Activated T-cell treated with anti-CD3 and anti-CD28 coated beads, Interleukin-2, amount 50 U/mL, for 48 hours (primary cell): ENCODE measurements around the gene RMND1.
"Not testable (repeated sequence)": the region's sequence is repeated elsewhere in the genome, so short reads cannot be mapped to it uniquely, and the experiment has no call there.

ENCODE experiments used
- DNase-seq, 2 experiments: peaks; one replicate each; pipeline ENCODE4 v3.0.0-alpha.2; 2020

The RMND1 gene

DNA sequence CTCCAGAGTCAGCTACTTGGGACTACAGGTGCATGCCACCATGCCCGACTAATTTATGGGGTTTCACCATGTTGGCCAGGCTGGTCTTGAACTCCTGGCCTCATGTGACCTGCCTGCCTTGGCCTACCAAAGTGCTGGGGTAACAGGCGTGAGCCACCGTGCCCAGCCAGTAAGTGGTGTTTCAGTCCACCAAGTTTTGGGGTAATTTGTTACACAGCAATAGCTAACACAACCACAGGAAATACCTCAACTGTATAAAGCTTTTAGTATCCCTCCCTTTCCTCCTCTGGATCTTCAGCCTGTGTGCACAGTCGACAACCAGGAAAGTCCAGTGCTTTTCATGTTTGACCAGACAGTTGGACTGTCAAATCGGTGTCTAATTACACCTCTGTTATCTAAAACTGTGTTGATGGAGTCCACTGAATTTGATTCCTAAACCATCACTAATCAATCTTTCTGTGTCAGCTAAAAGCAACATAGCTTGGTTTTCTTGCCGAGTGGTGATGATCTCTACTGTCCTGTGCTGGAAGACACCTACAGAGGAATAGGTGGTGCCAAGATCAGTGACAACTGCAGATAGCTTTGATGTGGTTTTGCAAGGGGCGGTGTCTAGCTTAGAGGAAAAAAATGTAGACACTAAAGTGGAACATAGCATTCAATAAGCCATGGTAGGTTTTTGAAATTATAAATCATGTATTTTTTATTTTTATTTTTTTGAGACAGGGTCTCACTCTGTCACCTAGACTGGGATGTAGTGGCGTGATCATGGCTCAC lies 38.4 kb downstream of the RMND1 start:
- no peak for DNase-seq

DNA sequence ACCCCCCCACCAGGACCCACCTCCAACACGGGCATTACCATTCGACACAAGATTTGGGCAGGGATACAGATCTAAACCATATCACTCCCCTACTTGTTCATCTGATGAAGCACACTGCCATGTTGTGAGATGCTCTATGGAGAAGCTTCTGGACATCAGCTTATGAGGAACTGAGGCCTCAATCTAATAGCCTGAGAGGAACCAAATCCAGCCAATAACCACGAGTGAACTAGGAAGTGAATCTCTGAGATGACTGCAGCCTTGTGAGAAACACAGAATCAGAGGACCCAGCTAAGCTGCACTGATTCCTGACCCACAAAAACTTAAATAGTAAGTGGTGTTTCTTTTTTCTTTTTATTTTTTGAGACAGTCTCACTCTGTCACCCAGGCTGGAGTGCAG lies 39.0 kb downstream of the RMND1 start:
- no peak for DNase-seq

- DNase-seq = no peak
Measured at GRCh38 chr6:151409679-151410078, 42.2 kb downstream of the RMND1 start.

DNA sequence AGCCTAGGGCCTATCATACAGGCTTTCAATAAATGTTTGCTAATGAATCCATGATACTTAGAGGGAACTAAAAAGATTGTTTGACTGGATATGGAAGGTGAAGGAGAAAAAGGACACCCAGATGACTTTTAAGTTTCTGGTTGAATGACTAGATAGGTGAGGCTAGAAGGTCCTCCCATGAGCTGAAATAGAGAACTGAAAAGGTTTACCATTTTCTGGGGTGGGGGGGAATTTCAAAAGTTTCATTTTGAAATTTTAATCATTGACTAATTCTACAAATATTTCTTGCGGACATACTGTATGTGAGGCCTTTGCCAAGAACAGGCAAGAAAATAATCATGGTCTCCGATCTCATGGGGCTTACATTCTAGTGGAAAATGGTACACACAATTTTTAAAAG lies 42.7 kb downstream of the RMND1 start:
- DNase-seq = no peak

DNA sequence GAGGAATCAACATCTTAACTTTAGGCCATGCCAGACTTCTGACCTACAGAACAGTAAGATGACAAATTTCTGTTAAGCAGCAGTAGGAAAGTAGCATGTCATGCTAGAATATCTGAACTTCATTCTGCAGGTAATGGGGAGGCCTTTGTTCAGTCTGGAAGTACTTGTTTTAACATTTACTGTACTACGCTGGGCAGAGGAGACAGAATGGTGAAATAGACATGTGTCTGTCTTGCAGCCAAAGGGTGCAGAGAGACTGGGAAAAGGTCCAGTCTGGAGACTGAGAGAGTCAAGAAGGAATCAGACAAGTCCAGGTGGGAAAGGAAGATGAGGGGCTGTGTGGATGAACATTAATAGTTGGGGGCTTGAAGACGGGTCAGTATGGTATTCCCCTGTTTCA lies 43.1 kb downstream of the RMND1 start:
- no peak for DNase-seq

DNA sequence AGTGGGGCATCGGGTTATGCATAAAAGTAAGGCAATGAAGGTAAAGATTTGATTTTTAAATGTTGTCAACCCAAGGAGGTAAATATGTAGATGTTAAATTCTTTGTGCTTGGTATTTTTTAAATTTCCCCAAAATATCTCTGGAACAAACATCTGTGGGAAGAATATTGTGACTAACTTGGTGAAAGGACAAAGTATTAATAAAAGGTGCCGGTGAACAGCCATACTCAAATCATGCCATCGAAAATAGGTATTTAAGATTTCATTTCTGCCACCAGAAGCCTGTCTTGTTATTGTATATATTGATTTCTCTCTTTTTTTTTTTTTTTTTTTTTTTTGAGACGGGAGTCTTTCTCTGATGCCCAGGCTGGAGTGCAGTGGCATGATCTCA lies 48.0 kb downstream of the RMND1 start:
- no peak for DNase-seq

GRCh38 chr6:151402228-151402627 lies 49.7 kb downstream of the RMND1 start:
- no peak for DNase-seq

- DNase-seq = no peak
Measured at GRCh38 chr6:151400473-151400872, 51.5 kb downstream of the RMND1 start.

GRCh38 chr6:151399679-151400078 lies 52.2 kb downstream of the RMND1 start:
- DNase-seq = no peak

DNA sequence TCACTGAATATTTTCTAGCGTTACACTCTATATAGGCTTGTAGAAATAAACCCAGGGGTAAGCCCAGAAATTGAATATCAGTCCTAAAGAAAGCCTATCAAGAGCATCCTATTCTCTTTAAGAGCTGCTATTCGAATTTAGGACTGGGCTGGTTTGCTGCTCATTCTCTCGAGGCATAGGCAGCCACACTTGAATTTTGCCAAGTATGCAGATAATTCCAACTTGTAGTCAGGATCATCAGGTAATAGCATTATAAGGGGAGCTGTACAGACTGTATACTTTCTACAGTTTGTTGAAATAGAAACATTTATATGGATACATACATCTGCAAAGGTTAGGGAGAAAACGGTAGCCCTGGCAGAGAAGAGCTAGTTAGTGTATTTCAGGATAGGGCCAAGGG lies 58.5 kb downstream of the RMND1 start:
- no peak for DNase-seq

- no peak for DNase-seq
Measured at GRCh38 chr6:151392427-151392826, 59.5 kb downstream of the RMND1 start.

DNA sequence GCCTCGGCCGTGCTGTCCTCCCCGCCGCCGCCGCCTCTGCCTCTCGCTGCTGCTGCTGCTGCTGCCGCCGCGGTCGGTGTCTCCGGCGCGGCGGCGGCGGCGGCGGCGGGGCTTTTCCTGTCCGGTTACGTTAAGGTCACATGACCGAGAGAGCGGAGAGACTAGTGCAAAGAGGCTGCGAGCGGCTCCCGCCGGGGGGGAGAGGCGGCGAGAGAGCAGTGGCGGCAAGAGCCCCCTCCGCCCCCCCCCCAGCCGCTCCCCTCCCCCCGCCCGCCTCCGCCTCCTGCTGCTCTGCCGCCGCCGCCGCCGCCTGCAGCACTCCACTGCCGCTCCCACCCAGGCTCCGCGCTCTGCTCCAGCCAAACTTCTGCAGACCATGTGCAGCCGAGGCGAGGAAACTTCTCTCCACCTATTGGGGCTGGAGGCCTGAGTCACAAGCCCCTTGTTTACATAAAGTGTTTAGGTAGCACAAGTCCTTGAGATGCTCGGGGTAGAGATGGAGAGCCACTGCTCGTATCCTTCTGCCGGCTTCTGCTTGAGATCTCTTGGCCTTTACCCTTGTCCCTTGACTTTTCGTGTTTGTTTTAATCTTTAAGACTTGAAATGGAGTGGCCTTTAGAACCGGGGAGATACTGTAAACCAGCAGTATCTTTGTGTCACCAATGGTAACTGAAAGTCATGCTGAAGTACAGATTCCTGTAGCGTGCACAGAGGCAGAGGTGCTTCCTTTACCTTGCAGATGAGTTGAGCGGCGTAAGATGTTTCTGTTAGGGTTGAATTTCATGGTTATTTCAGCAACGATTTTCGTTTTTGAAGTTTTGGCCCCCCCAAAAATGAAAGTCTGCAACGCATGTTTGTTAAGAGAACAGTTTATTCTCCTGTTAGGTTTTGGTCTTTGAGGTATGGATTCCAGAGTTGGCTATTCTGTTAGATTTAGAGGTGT lies 60.2 kb downstream of the RMND1 start, which contains the start of gene ZBTB2:
Gene ZBTB2 (minus strand): TSS at position 89 of the 943 bp plus-strand sequence. CDS start 17,922 bp downstream, outside the sequence.
- DNase-seq = peak; percentile 69 to 74

GRCh38 chr6:151390851-151391470 lies 61.0 kb downstream of the RMND1 start:
- DNase-seq = peak; percentile 82 to 86

DNA sequence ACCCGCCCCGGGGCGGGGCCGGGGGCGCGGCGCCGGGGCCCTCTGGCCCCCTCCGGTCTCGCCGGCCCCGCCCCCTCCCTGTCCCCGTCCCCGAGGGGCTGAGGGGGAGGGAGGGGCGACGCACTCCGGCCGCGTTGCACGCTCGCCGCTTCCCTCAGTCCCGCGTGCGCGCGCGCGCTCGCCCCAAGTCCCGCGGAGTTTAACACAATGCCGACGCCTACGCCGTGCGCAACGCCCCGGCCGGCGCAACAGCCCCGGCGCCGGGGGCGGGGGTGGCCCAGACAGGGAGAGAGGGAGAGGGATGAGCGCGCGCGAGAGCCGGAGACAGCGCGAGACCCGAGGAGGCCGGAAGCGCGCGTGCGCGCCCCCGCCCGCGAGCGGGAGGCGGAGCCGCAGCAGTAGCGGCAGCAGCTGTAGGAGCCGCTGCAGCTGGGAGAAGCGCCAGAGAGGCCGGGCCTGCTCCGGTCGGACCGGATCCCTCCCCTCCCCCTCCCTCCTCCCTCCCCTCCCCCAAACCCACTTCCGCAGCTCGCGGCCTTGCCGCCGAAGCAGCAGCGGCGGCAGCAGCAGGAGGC lies 61.6 kb downstream of the RMND1 start:
- DNase-seq = peak; percentile 98 to 99

- DNase-seq = no peak
Measured at GRCh38 chr6:151389618-151390275, 62.2 kb downstream of the RMND1 start.

DNA sequence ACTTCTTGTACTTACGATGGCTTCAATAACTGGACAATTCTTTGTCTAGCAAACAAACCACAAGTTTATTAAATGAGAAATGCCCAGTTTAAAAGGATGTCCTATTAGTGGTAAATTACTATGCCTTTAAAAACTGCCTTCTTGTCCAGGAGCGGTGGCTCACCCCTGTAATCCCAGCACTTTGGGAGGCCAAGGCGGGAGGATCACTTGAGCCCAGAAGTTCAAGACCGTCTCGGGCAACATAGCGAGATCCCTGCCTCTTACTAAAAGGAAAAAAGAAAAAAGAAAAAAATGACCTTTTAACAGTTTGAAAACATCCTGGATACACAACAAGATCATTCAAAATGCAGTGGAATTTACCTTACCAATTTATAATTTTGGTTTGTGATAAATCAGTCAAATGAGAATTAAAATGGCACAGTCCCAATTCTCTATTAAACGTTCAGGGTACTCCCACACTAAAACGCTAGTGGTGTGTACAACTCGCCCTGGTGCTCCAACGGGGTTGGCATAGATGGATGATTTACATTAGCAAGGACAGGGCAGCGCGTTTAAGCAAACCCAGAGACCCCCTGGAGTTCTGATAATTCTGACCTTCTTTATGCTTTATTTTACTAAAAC lies 62.8 kb downstream of the RMND1 start:
- DNase-seq = no peak

- DNase-seq = no peak
Measured at GRCh38 chr6:151388236-151388635, 63.7 kb downstream of the RMND1 start.

DNA sequence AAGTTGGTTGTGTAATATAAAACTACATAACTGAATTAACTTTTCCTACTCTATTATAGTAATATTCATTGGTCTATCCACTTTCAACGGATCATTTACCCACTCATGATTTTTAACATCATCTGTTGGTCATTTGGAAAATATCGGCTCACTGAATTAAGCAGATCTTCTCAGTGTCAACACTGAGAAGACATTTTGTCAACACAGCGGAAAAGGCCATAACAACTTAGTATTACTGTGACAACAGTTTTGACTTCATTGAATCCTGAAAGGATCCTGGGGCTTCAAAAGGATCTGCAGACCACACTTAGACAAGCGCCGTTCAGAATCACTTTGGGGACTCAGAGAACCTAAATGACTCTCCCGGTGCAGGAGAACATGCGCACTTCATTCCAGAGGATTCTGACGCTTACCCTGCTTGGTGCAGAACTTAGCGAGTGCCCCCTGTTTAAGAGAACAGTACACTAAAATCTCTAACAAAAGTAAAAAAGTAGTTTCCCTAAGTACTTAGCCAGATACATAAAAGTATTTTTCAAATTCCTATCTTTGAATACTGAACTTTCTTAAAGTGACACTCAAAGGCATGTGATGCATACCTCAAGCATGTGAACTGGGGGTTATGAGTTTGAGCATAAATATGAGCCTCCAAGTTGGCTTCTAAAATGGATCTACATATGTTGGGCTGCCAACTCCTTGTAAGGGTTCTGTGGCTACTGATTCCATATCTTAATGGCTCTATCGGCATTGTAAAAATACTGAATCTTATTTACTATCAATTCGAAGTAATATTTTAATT lies 64.6 kb downstream of the RMND1 start:
- no peak for DNase-seq

DNA sequence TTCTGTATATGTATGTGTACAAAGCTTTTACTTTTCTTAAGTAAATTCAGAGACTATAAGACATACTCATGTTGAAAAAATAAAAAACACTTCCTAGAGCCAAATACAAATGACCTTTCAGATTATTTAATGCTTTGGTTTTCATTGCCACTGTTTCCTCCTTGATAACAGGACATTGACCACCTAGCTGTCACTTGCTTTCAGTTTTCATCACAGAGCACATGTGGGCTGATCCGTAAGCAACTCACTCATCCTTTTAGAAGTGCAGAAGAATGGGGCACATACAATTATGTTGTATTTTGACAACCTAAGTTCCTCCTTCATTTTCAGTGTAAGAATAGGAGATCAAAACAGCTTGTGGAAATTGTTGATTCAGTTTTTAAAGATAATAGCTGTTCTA lies 66.7 kb downstream of the RMND1 start:
- no peak for DNase-seq

- DNase-seq = no peak
Measured at GRCh38 chr6:151384151-151384550, 67.8 kb downstream of the RMND1 start.

DNA sequence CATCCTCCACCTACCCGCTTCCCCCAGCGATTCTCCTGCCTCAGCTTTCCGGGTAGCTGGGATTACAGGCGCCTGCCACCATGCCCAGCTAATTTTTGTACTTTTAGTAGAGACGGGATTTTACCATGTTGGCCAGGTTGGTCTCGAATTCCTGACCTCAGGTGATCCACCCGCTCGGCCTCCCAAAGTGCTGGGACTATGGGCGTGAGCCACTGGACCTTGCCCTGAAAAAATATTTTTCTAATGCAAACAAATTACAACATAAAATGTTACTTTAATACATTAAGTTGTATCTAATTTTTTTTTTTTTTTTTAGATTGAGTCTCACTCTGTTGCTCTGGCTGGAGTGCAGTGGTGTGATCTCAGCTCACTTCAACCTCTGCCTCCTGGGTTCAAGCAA lies 69.3 kb downstream of the RMND1 start:
- not testable (repeated sequence) for DNase-seq
